ENCODE data around the gene ULK1. TPM values are rescaled to one million over a fixed set of nuclear protein-coding genes. Genes with fewer than 3 reads are reported as not detected.

ULK1 gene
- 156 TPM for total RNA-seq

- Histone ChIP-seq H3K27ac (peak within 1 kb of the TSS; percentile 93), H3K4me1 (peaks cover 5 to 11% of the 10 kb centered on the region in 2 donors), H3K36me3 (peaks cover 4 to 7% of the 10 kb centered on the region in 2 donors), H3K27me3 (no peaks in the 10 kb centered on the region), H3K9me3 (no peaks in the 10 kb centered on the region), H3K4me3 (peak within 1 kb of the TSS; percentile 62 to 77)
- TF ChIP-seq, protein P1, sequence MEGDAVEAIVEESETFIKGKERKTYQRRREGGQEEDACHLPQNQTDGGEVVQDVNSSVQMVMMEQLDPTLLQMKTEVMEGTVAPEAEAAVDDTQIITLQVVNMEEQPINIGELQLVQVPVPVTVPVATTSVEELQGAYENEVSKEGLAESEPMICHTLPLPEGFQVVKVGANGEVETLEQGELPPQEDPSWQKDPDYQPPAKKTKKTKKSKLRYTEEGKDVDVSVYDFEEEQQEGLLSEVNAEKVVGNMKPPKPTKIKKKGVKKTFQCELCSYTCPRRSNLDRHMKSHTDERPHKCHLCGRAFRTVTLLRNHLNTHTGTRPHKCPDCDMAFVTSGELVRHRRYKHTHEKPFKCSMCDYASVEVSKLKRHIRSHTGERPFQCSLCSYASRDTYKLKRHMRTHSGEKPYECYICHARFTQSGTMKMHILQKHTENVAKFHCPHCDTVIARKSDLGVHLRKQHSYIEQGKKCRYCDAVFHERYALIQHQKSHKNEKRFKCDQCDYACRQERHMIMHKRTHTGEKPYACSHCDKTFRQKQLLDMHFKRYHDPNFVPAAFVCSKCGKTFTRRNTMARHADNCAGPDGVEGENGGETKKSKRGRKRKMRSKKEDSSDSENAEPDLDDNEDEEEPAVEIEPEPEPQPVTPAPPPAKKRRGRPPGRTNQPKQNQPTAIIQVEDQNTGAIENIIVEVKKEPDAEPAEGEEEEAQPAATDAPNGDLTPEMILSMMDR (IDR thresholded peaks at IDR 0.05) = no peak
- peak; percentile 65 to 96 for DNase-seq (ENCODE audit: low spot score in 2 of 2)
- intact Hi-C loops (cut with DNase I) = loop anchor here (1.0 to 10.0 kb wide), 3 partner anchors 190 to 594 kb away; partner anchors contain the start of genes DDX51 and NOC4L
These were observed at the start of gene ULK1 for GRCh38 chr12:131894313-131894860. TSS of gene ULK1 (plus strand) at chr12:131894622. CDS start at chr12:131895002, 380 bp downstream.

- H3K36me3 ChIP-seq = no peaks in the 10 kb centered on the region
- H3K4me1 ChIP-seq = no peaks in the 10 kb centered on the region
- no peak overlapping the region for H3K4me3 ChIP-seq
- H3K27ac ChIP-seq = no peak overlapping the region
- TF ChIP-seq, protein P1 (IDR thresholded peaks at IDR 0.05) = no peak
- no peak for DNase-seq (ENCODE audit: low spot score in 2 of 2)
- intact Hi-C loops (cut with DNase I) = no loop called here
- no peaks in the 10 kb centered on the region for H3K27me3 ChIP-seq
- H3K9me3 ChIP-seq = no peaks in the 10 kb centered on the region
These were observed 49.8 kb upstream of the ULK1 start for GRCh38 chr12:131844656-131845055.

DNA sequence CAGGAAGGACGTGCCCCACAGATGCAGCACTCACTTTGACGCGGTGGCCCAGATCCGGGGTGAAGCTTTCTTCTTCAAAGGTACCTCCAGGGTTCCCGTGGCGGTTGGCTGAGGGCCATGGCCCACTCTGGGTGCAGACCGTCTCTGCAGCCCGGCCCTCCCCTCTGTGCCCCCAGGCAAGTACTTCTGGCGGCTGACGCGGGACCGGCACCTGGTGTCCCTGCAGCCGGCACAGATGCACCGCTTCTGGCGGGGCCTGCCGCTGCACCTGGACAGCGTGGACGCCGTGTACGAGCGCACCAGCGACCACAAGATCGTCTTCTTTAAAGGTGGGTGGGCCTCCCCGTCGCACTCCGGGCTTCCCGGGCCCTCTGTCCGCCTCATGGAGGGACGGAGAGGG, 49.3 kb upstream of the ULK1 start:
- no peaks in the 10 kb centered on the region for H3K36me3 ChIP-seq
- H3K27ac ChIP-seq = no peak overlapping the region
- TF ChIP-seq, protein P1 (IDR thresholded peaks at IDR 0.05) = no peak
- no peaks in the 10 kb centered on the region for H3K9me3 ChIP-seq
- DNase-seq (ENCODE audit: low spot score in 2 of 2) = no peak
- no peak overlapping the region for H3K4me3 ChIP-seq
- no peaks in the 10 kb centered on the region for H3K27me3 ChIP-seq
- no peaks in the 10 kb centered on the region for H3K4me1 ChIP-seq
- intact Hi-C loops (cut with DNase I) = no loop called here

DNA sequence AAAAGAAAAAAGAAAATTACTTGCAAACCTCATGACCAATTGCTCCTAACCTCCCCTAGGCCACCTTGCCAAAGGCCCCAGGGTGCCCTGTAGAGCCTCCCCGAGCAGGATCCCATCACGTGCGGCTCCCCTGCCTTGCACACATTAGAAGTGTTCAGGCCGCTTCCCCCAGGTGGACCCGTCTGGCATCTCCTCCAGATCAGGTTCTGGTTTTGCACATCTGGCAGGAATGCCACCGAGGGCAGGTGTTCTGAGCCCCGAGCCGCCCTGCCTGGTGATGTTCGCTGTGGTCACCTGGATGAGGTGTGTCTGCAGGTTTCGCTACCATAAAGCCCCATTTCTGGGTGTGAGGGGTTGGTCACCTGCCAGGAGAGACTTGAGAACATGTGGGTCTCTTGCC, 47.0 kb upstream of the ULK1 start:
- Histone ChIP-seq H3K27ac (no peak overlapping the region), H3K9me3 (no peaks in the 10 kb centered on the region), H3K4me3 (no peak overlapping the region), H3K36me3 (no peaks in the 10 kb centered on the region), H3K4me1 (no peaks in the 10 kb centered on the region), H3K27me3 (no peaks in the 10 kb centered on the region)
- TF ChIP-seq, protein P1 (IDR thresholded peaks at IDR 0.05) = no peak
- DNase-seq (ENCODE audit: low spot score in 2 of 2) = no peak
- intact Hi-C loops (cut with DNase I) = no loop called here

DNA sequence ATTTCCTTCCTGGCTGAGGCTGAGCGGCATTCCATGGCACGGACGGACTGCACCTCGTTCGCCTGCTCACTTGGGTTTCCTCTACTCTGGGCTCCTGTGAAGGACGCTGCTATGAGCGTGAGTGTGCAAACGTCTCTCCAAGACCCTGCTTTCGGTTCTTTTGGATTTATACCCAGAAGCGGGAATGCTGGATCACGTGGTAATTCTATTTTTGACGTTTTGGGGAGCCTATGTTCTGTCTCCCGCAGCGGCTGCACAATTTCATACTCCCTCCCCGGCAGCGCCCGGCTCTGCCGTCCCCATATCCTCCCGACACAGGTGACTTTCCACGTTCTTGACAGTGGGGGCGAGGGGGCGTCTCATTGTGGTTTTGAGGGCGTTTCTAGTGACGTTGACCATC, 45.7 kb upstream of the ULK1 start:
- intact Hi-C loops (cut with DNase I) = no loop called here
- H3K36me3 ChIP-seq = no peaks in the 10 kb centered on the region

More for the DNA sequence above, 45.7 kb upstream of the ULK1 start:
- H3K4me3 ChIP-seq = no peak overlapping the region
- H3K4me1 ChIP-seq = no peaks in the 10 kb centered on the region
- H3K27ac ChIP-seq = no peak overlapping the region
- TF ChIP-seq, protein P1 (IDR thresholded peaks at IDR 0.05) = no peak
- no peaks in the 10 kb centered on the region for H3K27me3 ChIP-seq
- DNase-seq (ENCODE audit: low spot score in 2 of 2) = no peak
- no peaks in the 10 kb centered on the region for H3K9me3 ChIP-seq

All from ascending aorta (tissue), 2 donors.